HG03354 (cell line): ENCODE data around the gene PAM16.

Experiments used
- ATAC-seq: cut with Tn5 transposase; IDR thresholded peaks from one replicate; pipeline ENCODE4 v1.9.1; 2021; ENCODE audit warnings: mild to moderate bottlenecking; ENCODE audit not compliant: unreplicated experiment, poor library complexity, severe bottlenecking

Gene PAM16

DNA sequence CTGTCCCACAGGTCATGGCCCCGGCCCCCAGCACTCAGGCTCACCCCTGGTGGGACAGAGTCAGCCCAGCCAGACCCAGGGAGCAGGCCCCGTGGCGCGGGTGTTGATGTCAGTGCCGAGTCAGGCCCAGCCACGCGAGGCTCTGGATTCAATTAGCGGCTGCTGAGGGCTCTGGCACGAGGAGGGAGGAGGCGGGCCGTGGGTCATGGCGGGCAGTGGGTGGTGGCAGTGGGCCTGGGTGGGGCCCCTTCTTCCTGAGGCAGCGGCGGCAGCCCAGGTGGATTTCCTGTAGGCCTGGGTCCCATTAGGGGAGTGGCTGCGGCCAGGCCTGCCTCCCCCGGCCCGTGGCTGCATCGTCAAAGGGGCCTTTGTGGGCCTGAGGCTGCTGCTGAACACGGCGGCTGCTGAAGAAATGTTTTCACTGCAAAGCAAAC, 33.4 kb upstream of the PAM16 start:
- no peak for ATAC-seq

DNA sequence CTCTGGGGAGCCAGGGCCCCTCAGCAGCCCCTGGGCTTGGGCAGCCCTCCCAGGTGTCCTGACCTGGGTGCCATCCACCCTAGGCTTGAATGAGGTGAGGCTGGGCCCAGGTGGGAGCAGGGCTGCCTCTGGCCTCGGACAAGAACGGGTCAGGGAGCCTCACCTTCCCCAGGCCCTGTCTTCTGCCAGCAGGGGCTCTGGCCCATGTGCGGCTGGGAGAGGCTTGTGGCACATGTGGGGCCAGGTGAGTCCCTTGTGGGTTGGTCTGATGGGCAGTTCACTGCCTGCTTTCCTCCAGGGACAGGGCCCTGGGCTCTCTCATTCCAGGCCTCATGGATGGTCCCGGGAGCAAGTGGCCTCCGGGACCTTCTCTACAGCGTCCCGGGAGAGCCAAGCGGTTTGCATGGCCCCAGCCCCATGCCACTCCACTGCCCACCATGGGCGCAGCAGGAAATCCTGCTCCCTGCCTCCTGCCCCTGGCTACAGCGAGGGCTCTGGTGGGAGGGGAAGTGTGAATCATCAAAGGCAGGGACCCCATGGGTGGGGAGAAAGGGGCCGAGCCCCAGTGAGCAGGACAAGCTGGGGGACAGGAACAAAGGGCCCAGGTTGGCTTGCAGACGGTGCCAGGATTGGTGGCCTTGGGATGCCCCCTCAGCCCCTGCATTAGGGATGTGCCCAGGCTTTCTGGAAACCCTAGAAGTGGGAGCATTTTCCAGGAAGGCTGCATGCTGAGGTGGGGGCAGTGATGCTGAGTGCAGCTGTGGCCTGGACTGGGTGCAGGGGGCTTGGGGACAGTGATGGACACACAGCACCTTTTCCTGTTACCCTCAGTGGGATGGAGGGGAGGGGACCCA, 32.7 kb upstream of the PAM16 start:
- no peak for ATAC-seq

DNA sequence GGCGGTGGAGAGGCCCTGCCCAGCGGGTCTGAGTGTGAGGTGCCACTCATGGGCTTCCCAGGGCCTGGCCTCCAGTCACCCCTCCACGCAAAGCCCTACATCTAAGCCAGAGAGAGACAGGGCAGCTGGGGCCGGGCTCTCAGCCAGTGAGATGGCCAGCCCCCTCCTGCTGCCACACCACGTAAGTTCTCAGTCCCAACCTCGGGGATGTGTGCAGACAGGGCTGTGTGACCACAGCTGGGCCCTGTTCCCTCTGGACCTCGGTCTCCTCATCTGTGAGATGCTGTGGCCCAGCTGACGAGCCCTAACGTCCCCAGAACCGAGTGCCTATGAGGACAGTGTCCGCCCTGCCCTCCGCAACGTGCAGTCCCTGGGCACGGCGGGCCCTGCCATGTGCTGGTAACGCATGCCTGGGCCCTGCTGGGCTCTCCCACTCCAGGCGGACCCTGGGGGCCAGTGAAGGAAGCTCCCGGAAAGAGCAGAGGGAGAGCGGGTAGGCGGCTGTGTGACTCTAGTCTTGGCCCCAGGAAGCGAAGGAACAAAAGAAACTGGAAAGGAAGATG, 31.8 kb upstream of the PAM16 start:
- no peak for ATAC-seq

DNA sequence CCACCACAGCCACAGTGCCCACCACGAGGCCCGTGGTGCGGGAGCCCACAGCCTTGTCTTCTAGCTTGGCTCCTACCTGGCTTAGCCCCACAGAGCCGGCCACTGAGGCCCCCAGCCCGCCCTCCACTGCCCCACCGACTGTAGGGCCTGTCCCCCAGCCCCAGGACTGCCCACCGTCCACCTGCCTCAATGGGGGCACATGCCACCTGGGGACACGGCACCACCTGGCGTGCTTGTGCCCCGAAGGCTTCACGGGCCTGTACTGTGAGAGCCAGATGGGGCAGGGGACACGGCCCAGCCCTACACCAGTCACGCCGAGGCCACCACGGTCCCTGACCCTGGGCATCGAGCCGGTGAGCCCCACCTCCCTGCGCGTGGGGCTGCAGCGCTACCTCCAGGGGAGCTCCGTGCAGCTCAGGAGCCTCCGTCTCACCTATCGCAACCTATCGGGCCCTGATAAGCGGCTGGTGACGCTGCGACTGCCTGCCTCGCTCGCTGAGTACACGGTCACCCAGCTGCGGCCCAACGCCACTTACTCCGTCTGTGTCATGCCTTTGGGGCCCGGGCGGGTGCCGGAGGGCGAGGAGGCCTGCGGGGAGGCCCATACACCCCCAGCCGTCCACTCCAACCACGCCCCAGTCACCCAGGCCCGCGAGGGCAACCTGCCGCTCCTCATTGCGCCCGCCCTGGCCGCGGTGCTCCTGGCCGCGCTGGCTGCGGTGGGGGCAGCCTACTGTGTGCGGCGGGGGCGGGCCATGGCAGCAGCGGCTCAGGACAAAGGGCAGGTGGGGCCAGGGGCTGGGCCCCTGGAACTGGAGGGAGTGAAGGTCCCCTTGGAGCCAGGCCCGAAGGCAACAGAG, 31.0 kb upstream of the PAM16 start:
- no peak for ATAC-seq

DNA sequence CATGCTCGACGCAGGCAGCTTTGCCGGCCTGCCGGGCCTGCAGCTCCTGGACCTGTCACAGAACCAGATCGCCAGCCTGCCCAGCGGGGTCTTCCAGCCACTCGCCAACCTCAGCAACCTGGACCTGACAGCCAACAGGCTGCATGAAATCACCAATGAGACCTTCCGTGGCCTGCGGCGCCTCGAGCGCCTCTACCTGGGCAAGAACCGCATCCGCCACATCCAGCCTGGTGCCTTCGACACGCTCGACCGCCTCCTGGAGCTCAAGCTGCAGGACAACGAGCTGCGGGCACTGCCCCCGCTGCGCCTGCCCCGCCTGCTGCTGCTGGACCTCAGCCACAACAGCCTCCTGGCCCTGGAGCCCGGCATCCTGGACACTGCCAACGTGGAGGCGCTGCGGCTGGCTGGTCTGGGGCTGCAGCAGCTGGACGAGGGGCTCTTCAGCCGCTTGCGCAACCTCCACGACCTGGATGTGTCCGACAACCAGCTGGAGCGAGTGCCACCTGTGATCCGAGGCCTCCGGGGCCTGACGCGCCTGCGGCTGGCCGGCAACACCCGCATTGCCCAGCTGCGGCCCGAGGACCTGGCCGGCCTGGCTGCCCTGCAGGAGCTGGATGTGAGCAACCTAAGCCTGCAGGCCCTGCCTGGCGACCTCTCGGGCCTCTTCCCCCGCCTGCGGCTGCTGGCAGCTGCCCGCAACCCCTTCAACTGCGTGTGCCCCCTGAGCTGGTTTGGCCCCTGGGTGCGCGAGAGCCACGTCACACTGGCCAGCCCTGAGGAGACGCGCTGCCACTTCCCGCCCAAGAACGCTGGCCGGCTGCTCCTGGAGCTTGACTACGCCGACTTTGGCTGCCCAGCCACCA, 30.2 kb upstream of the PAM16 start:
- ATAC-seq, result no peak

DNA sequence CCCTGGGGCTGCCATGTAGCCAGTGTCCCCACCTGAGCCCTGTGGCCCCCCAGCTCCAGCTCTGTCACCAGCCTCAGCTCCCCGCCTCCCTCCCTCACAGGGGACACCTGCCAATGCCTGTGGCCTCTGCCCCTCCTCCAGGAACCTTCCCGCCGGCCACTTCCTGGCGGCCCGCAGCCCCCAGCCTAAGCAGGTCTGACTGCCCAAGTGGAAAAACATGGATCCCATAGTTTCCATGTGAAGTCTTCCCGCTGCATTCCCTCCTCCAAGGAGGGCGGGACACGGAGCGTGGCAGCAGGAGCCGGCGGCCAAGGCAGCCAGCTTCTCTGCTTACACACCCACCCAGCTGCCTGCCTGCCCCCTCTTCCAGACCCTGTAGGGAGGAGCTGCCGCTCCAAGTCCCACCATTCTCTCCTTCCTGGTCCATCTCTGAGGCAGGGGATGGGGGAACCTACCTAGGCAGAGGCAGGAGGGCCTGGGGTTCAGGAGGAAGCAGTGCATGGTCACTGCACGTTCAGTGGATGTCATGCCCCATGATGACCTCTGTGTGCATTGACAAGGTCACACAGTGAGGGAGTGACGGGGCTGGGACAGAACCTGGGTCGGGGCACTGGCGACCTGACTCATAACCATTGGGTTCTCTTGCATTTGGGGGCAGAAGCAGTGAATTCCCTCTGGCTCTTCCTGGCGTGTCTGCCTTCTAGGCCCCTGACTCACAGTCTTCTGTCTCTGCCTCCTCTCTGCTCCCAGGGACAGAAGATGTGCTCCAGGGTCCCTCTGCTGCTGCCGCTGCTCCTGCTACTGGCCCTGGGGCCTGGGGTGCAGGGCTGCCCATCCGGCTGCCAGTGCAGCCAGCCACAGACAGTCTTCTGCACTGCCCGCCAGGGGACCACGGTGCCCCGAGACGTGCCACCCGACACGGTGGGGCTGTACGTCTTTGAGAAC, 29.3 kb upstream of the PAM16 start:
- no peak for ATAC-seq

DNA sequence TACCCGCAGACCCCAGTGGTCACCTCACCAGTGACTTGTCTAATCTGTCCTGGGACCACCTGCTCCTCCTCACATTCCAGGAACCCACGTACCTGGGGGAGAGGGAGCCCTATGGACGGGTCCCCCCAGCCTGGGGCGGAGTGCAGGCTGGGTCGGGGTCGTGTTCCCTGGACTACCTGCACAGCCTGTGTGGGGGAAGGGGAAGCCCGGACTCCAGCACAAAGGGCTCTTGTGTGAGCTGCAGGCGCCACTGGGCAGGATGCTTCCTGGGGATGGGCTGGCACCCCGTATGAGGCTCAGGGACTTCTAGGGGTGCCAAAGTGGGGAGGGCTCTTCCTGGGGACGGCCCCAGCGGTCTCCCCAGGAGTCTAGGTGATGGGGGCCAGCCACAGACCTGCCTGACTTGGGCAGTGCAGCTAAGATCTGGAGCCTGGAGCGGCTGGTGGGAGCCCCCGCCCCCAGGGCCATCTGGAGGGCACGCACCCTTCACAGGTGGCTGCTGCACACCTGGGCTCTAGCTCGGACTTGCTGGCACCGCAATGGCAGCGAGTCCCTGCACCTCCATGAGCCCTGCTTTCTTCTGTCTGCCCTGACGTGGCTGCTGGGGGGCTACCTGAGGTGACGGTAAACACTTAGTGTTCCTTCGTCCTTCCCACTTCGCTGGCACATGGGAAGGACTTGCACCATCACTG, 28.0 kb upstream of the PAM16 start:
- ATAC-seq, result no peak

DNA sequence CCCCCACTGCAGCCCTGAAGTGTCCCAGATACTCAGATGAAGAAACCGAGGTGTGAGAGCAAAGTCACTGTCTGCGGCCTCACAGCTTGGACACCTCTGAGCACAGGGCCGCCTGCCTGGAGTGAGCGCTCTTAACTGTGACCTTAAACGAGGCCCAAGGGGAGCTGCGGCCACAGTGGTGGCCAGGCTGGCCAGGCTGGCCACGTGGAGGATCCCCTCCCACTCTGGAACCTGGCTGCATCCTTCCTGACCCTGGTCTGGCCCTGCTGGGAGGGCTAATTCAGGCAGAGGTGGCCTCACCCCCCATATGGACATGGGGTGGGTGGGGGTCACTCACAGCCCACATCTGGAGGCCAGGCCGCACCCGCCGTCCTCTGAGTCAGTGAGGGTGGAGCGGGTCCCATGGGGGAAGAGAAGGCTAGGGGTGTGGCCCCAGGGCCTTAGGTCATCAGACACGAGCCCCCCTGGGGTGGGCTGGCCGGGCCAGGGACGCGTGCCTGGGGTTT, 27.1 kb upstream of the PAM16 start:
- no peak for ATAC-seq

DNA sequence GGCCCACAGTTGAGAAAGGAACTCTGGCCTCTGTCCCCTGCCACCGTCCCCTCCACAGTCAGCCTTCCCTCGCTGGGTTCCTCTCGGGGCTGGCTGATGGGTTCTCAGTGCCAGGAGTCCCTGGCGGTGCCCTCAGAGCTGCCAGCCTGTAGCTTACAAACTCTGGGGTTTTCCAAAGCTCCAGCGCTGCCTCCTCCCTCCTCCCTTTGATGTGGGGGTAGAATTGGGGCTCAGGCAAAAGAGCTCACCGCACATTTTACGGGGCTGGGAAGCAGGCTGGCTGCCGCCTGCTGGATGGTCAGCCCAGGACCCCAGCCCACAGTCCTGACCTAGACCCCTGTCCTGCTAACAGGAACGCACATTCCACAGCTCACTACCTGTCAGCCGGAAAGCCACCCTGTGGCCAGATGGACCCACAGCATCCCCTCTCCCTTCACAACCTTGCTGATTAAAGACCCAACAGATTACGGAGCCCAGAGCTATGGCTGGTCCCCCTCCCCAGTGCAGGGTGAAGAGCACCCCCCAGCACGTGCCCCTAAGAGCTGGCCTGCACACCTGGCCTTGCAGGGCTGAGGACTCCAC, 26.5 kb upstream of the PAM16 start:
- no peak for ATAC-seq

DNA sequence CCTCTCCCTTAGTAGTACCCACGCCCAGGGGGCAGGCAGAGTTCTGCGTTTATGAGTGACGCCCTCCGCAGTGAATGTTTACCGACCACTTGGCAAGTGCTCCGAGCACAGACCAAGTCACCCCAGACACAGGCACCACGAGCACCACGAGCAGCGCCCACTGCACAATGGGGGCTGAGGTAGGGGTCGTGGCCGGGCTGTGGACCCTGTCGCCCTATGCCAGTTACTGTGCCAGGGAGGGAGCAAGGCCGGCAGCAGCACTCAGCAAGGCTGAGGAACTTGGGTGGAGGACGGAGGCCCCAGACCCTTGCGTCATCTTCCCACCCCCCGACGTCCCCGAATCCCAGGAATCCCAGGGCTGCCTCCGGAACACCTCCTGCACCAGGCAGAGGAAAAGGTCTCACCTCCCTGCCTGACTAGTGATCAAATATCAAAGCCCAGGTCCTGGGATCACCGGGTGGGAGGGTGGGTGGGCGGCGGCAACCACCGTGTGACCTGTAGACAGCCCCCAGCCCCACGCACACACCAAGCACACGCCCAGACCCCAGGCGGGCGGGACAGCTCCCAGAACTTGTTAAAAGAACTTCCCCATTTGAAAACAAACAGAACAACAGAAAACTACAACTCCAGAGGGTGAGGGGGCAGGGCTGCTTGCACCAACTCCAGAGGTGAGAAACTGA, 25.9 kb upstream of the PAM16 start:
- no peak for ATAC-seq

DNA sequence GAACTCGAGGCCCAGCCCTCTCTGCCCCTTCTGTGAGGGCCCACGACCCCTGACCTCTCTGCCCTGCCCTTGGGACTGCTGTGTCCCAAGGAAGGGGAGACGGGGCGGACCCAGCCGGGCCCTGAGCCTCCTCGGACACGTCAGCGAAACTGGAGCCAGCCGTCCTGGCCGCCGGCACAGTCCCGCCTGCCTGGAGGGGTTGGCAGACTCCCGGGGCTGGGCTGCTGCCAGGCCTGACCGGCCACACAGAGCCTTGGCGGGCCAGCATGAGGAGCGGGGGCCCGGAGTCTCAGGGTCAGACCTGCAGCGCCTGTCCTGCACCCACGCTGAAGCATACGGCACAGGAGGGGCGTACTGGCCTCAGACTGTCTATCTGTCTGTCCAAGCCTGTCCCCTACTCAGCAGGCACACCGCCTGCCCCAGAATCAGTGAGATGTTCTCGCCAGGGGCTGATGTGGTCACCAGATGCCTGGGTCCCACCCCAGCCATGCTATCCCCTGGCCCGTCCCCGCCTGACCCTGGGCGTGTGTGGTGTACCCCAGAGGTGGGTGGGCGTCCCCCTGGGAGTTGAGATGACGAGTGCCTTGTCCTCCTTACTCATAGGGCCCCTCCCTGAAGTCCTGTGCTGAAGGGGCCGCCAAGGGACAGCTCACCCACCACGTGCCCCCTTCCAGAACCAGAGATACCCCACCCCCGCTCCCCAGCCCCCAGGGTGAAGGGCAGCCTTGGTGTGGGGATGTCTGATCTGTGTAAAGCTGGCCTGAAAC, 25.2 kb upstream of the PAM16 start:
- ATAC-seq, result no peak

DNA sequence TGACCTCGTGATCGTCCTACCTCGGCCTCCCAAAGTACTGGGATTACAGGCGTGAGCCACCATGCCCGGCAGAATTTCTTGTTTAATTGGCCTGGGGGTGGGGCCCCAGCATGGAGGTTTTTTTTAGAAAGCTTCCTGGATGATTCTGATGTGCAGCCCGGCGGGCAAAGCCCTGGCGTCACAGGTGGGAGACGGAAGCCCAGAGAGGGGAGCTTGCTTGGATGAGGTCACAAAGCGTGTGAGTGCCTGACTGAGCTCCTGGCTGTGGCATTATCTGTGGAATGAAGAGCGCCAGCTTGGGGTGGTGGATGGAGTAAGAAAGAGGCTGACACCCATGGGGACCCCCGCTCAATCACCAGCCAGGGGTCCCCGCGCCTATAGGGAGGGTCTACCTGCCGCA, 24.6 kb upstream of the PAM16 start:
- ATAC-seq, result no peak

DNA sequence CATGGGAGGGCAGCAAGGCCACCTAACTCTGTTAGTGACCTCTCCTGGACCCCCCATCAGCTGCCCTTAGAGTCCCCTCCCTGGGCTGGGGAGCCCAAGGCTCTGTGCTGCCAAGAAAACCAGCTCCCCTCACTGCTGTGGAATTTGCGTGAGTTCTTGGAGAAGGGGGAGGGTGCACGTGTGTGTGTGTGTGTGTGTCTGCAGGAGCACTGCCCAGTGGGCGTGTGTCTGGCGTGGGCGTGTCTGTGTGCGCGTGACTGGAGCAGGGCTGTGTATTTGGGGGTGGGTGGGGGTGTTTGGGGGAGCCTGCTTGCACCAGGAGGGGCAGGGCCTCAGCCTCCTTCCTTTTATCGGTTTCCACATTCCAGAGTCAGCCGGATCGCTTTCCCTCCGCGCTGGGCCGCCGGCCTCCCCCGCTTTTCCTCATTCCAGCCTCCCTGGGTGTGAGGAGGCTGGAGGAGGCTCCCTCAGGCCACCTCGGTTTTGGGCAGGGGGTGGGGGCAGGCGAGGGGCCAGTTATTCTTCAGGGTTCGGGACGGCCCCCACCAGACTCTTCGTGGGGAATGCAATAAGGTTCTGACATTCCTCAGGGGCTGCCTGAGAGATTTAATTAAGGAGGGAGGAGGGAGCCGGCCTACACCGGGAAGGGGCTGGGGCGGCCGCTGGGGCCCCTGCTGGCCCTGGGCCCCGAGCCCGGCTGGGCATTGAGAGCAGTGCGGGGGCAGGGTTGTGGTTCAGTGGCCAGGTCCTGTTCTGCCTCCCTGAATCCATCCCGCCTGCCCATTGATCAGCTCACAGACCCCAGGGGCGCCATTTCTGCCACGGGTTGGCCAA, 23.0 kb upstream of the PAM16 start:
- no peak for ATAC-seq

DNA sequence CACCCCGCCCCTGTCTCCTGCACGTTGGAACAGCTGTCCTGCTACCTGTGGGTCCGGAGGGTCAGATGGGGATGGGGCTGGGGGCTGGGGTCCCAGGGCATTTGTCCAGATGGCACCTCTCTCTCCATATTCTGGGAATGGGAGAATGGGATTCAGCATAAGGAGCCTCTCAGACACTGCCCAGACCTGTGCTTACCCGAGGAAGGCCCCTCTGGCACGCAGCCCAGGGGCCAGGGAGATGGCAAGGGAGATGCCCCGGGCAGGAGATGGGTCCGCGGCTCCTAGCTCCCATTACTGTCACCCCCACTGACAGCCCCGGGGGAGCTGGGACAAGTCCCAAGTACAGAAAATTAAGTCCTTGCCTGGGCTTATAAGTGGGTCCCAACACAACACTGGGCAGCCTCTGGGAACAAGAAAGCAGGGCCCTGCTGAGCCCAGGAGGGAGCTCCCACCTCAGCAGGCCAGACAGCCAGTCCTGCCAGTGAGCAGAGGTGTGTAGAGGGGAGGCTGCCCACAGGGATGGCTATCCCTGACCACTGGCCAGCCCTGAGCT, 22.3 kb upstream of the PAM16 start:
- no peak for ATAC-seq
